ENCODE results near the gene CHST12. TPM values are rescaled to one million over a fixed set of nuclear protein-coding genes. Genes with fewer than 3 reads are reported as not detected.
"Not testable (repeated sequence)": the region's sequence is repeated elsewhere in the genome, so short reads cannot be mapped to it uniquely, and the experiment has no call there.

Gene CHST12
- total and polyA plus RNA-seq, 2 donors (not counting 1 experiment from before 2014, with no cell fraction given): 25.4 to 27.1 TPM

DNA sequence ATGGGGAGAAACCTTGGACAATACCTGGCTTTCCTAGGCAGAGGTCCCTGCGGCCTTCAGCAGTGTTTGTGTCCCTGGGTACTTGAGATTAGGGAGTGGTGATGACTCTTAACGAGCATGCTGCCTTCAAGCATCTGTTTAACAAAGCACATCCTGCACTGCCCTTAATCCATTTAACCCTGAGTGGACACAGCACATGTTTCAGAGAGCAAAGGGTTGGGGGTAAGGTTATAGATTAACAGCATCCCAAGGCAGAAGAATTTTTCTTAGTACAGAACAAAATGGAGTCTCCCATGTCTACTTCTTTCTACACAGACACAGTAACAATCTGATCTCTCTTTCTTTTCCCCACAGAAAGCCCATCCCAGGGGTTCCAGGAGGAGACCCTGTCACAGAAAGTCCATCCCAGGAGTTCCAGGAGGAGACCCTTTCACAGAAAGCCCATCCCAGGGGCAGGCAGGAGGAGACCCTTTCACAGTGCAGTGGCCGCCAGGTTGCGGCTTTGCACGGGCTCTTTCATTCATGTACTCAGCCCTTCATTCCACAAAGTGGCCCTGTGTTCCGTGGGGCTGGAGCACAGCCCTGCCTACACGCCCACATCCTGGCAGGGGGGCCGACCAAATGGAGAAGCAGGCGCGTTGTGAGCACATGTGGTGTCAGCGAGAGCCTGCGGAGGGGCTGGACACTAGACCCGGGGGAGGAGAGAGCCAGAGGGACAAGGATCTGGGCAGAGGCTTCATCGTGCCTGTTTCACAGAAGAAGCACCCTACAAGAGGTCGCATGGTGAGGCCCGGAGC, 13.2 kb upstream of the CHST12 start:
- WGBS (ENCODE audit: insufficient coverage): 41% methylated on average over 12 of the region's 16 CpGs
- H3K4me1 Mint-ChIP-seq; H3K9ac ChIP-seq (ENCODE audit: low read length); DNase-seq; ATAC-seq (ENCODE audit: low read depth); H3K36me3 ChIP-seq (replicated peaks in 1 of 2; ENCODE audit: control extremely low read depth in 1 of 2, control insufficient read depth in 1 of 2, extremely low read depth in 1 of 2, insufficient read depth in 2 of 2, low read length in 1 of 2); H3K9me3 Mint-ChIP-seq (ENCODE audit: insufficient read depth); H3K27me3 ChIP-seq (replicated peaks in 1 of 4; ENCODE audit: control extremely low read depth in 1 of 4, control insufficient read depth in 3 of 4, insufficient read depth in 4 of 4, low read length in 3 of 4); H3K9me3 ChIP-seq (ENCODE audit: control extremely low read depth in 1 of 3, control insufficient read depth in 2 of 3, insufficient read depth in 1 of 3, low read length in 2 of 3); H3K27ac Mint-ChIP-seq; CTCF ChIA-PET; H3K27ac ChIP-seq (ENCODE audit: low read length in 2 of 2); H3K79me2 ChIP-seq (ENCODE audit: control insufficient read depth, insufficient read depth, low read length); H3K4me2 ChIP-seq (replicated peaks; ENCODE audit: low read depth, low read length, poor library complexity, severe bottlenecking); H3K27me3 Mint-ChIP-seq; H3K4me3 Mint-ChIP-seq; H3K4me3 ChIP-seq (ENCODE audit: control extremely low read depth in 1 of 5, extremely low read depth in 1 of 5, insufficient read depth in 1 of 5, low read depth in 2 of 5, low read length in 4 of 5); intact Hi-C loops (cut with micrococcal nuclease); H3K4me1 ChIP-seq (ENCODE audit: control insufficient read depth in 2 of 2, insufficient read depth in 2 of 2, low read length in 2 of 2); POLR2A ChIA-PET; H2AFZ ChIP-seq (ENCODE audit: insufficient read depth, low read depth, low read length, poor library complexity, severe bottlenecking); H4K20me1 ChIP-seq (ENCODE audit: control insufficient read depth, insufficient read depth, low read length, poor library complexity, severe bottlenecking): not testable (repeated sequence)

GRCh38 chr7:2393706-2394105, 9.7 kb upstream of the CHST12 start:
- Mint-ChIP-seq H3K4me3 (no peak overlapping the region), H3K27me3 (no peaks in the 10 kb centered on the region), H3K4me1 (peaks cover 9% of the 10 kb centered on the region), H3K9me3 (ENCODE audit: insufficient read depth) (no peaks in the 10 kb centered on the region), H3K27ac (no peak overlapping the region)
- Histone ChIP-seq H4K20me1 (ENCODE audit: control insufficient read depth, insufficient read depth, low read length, poor library complexity, severe bottlenecking) (no peaks in the 10 kb centered on the region), H3K9ac (ENCODE audit: low read length) (no peak overlapping the region), H3K79me2 (ENCODE audit: control insufficient read depth, insufficient read depth, low read length) (no peaks in the 10 kb centered on the region), H3K27ac (ENCODE audit: low read length in 2 of 2) (no peak overlapping the region), H2AFZ (ENCODE audit: insufficient read depth, low read depth, low read length, poor library complexity, severe bottlenecking) (peak overlapping the region; percentile 10), H3K9me3 (ENCODE audit: control extremely low read depth in 1 of 3, control insufficient read depth in 2 of 3, insufficient read depth in 1 of 3, low read length in 2 of 3) (no peaks in the 10 kb centered on the region), H3K27me3 (replicated peaks in 1 of 4; ENCODE audit: control extremely low read depth in 1 of 4, control insufficient read depth in 3 of 4, insufficient read depth in 4 of 4, low read length in 3 of 4) (no peaks in the 10 kb centered on the region), H3K36me3 (replicated peaks in 1 of 2; ENCODE audit: control extremely low read depth in 1 of 2, control insufficient read depth in 1 of 2, extremely low read depth in 1 of 2, insufficient read depth in 2 of 2, low read length in 1 of 2) (no peaks in the 10 kb centered on the region), H3K4me2 (replicated peaks; ENCODE audit: low read depth, low read length, poor library complexity, severe bottlenecking) (no peak overlapping the region), H3K4me3 (ENCODE audit: control extremely low read depth in 1 of 5, extremely low read depth in 1 of 5, insufficient read depth in 1 of 5, low read depth in 2 of 5, low read length in 4 of 5) (no peak overlapping the region), H3K4me1 (ENCODE audit: control insufficient read depth in 2 of 2, insufficient read depth in 2 of 2, low read length in 2 of 2) (no peaks in the 10 kb centered on the region)
- ATAC-seq (ENCODE audit: low read depth): no peak
- ChIA-PET POLR2A (no interaction called here), CTCF (interaction anchor here (0.6 kb wide), 1 partner anchor 105 kb away, joined by 5 read pairs; no protein-coding TSS in a partner anchor)
- TF ChIP-seq EZH2 (IDR thresholded peaks at IDR 0.05; ENCODE audit: borderline replicate concordance, insufficient read depth, low read depth, low read length, poor library complexity, severe bottlenecking) (no peak), CTCF (IDR thresholded peaks at IDR 0.05) (no peak)
- intact Hi-C loops (cut with micrococcal nuclease): no loop called here
- WGBS (ENCODE audit: insufficient coverage): 74% methylated on average over 11 of the region's 12 CpGs
- no peak for DNase-seq
